ENCODE results near the gene CUTA. TPM values are rescaled to one million over a fixed set of nuclear protein-coding genes. Genes with fewer than 3 reads are reported as not detected.
A peak's percentile ranks its signal among the peaks of the same experiment; 100 is the strongest.

Gene CUTA
- total and polyA plus RNA-seq, 2 of the 13 experiments (the other 11 are each of a cell fraction or from before 2014, with no cell fraction given), result 170 to 180 TPM

DNA sequence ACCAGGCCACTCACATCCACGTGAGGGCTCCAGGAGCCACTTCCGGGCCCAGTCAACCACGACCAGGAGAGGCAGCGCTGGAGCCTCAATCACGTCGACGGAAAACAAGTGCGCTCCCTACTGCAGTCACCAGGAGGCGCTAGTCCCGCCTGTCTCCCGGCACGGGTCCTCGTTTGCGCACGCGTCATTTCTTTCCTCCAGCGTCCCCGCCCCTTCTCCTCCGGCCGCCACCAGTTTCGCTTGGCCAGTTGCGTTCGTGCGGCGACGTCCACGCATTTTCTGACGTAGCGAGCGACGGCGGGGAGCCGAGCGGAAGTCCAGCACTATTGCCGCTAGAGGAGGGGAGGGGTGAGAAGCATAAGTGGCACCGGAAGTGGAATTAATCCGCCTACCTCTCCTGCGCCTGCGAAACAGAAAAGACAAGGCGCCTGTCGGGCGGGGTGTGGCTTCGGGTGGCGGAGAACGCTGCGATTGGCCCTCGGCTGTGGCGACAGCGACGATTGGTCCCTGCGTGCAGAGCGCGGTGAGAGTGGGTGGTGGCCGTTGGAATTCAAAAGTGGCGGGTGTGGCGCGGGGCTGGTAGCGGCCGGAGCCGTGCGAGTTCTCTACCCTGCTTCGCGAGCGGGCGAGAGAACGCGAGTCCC, 26.5 kb downstream of the CUTA start, which contains the start of gene KIFC1 (continued):
- TF ChIP-seq ZNF687 (CRISPR knock-in tag; IDR thresholded peaks at IDR 0.05), result peak; percentile 100
- no peak for TF ChIP-seq ZEB1 (IDR thresholded peaks at IDR 0.05; ENCODE audit: insufficient replicate concordance, low read depth)
- no peak for TF ChIP-seq EZH2 (conservative IDR thresholded peaks at IDR 0.05; ENCODE audit: low read depth, low read length)
- peak; percentile 83; the same call in 1 of the 2 replicates for TF ChIP-seq HOXA7 (CRISPR knock-in tag; IDR thresholded peaks at IDR 0.05)
- no peak; the same call in 1 of the 2 replicates for TF ChIP-seq ZNF101 (CRISPR knock-in tag; IDR thresholded peaks at IDR 0.05; ENCODE audit: borderline replicate concordance, low read depth)
- peak; percentile 28 for TF ChIP-seq ZNF607 (CRISPR knock-in tag; IDR thresholded peaks at IDR 0.05; ENCODE audit: borderline replicate concordance)
- TF ChIP-seq, protein P1, sequence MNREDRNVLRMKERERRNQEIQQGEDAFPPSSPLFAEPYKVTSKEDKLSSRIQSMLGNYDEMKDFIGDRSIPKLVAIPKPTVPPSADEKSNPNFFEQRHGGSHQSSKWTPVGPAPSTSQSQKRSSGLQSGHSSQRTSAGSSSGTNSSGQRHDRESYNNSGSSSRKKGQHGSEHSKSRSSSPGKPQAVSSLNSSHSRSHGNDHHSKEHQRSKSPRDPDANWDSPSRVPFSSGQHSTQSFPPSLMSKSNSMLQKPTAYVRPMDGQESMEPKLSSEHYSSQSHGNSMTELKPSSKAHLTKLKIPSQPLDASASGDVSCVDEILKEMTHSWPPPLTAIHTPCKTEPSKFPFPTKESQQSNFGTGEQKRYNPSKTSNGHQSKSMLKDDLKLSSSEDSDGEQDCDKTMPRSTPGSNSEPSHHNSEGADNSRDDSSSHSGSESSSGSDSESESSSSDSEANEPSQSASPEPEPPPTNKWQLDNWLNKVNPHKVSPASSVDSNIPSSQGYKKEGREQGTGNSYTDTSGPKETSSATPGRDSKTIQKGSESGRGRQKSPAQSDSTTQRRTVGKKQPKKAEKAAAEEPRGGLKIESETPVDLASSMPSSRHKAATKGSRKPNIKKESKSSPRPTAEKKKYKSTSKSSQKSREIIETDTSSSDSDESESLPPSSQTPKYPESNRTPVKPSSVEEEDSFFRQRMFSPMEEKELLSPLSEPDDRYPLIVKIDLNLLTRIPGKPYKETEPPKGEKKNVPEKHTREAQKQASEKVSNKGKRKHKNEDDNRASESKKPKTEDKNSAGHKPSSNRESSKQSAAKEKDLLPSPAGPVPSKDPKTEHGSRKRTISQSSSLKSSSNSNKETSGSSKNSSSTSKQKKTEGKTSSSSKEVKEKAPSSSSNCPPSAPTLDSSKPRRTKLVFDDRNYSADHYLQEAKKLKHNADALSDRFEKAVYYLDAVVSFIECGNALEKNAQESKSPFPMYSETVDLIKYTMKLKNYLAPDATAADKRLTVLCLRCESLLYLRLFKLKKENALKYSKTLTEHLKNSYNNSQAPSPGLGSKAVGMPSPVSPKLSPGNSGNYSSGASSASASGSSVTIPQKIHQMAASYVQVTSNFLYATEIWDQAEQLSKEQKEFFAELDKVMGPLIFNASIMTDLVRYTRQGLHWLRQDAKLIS (CRISPR knock-in tag; IDR thresholded peaks at IDR 0.05), result peak; percentile 61; the same call in 1 of the 2 replicates
- TF ChIP-seq WIZ (CRISPR knock-in tag; IDR thresholded peaks at IDR 0.05), result peak; percentile 86; the same call in 1 of the 2 replicates
- TF ChIP-seq MED13 (CRISPR knock-in tag; IDR thresholded peaks at IDR 0.05), result peak; percentile 84; the same call in 1 of the 2 replicates
- TF ChIP-seq CTCF (CRISPR knock-in tag; IDR thresholded peaks at IDR 0.05), result peak; percentile 100
- peak; percentile 96 for TF ChIP-seq MEF2D (CRISPR knock-in tag; IDR thresholded peaks at IDR 0.05)
- TF ChIP-seq SRSF9 (IDR thresholded peaks at IDR 0.05; ENCODE audit: borderline replicate concordance, insufficient read depth, low read depth, low read length, poor library complexity, severe bottlenecking), result no peak
- TF ChIP-seq PCBP1 (IDR thresholded peaks at IDR 0.05; ENCODE audit: borderline replicate concordance, low read depth, low read length), result 0 out of 2 replicates have a peak, but pooled peaks have one; percentile 51
- TF ChIP-seq, protein P2, sequence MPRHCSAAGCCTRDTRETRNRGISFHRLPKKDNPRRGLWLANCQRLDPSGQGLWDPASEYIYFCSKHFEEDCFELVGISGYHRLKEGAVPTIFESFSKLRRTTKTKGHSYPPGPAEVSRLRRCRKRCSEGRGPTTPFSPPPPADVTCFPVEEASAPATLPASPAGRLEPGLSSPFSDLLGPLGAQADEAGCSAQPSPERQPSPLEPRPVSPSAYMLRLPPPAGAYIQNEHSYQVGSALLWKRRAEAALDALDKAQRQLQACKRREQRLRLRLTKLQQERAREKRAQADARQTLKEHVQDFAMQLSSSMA (CRISPR knock-in tag; IDR thresholded peaks at IDR 0.05), result peak; percentile 79; the same call in 1 of the 2 replicates
- TF ChIP-seq YY1 (IDR thresholded peaks at IDR 0.05; ENCODE audit: insufficient read depth, insufficient replicate concordance, low read depth, low read length), result peak; percentile 78
- TF ChIP-seq ZNF781 (CRISPR knock-in tag; IDR thresholded peaks at IDR 0.05; ENCODE audit: borderline replicate concordance, not compliant biosample characterization), result peak; percentile 98

All from HepG2 (cell line).